Right lobe of liver (tissue), 6 donors: ENCODE measurements around the gene STK35. TPM values are rescaled to one million over a fixed set of nuclear protein-coding genes. Genes with fewer than 3 reads are reported as not detected.
A peak's percentile ranks its signal among the peaks of the same experiment; 100 is the strongest.
"Not testable (repeated sequence)": the region's sequence is repeated elsewhere in the genome, so short reads cannot be mapped to it uniquely, and the experiment has no call there.

Experiments used
- ATAC-seq, 4 donors: fragments of 200-7000 bp; cut with Tn5 transposase; one replicate each; pipeline ENCODE4 v1.9.1; 2020; ENCODE audit warnings: mild to moderate bottlenecking in 4 of 4, moderate library complexity in 4 of 4
- DNase-seq, 3 donors: peaks; one replicate each; pipeline ENCODE4 v3.0.0-alpha.2; 2020
- H3K27ac ChIP-seq, 3 donors: fragments of 200-600 bp; one replicate each; pipeline ENCODE4 v1.8.0; 2022
- H3K27me3 ChIP-seq, 2 donors: fragments of 200-600 bp; one replicate each; pipeline ENCODE4 v1.8.0; 2022
- H3K36me3 ChIP-seq, 4 donors: fragments of 200-600 bp; sonication (generic) in 1 of 4; one replicate each; pipeline versions ENCODE4 v1.5.1 to v1.8.0; 2017 to 2022; ENCODE audit warnings: control low read depth in 1 of 4
- H3K4me1 ChIP-seq, 4 donors: fragments of 200-600 bp; sonication (generic) in 1 of 4; one replicate each; pipeline versions ENCODE4 v1.5.1 to v1.8.0; 2017 to 2022; ENCODE audit warnings: control low read depth in 1 of 4
- H3K4me3 ChIP-seq, 3 donors: fragments of 200-600 bp; one replicate each; pipeline ENCODE4 v1.8.0; 2022
- H3K9me3 ChIP-seq, 4 donors: fragments of 200-600 bp; sonication (generic) in 1 of 4; one replicate each; pipeline versions ENCODE4 v1.5.1 to v1.8.0; 2017 to 2022; ENCODE audit warnings: control low read depth in 1 of 4
- CTCF ChIP-seq, 4 donors: fragments of 200-600 bp in 3 of 4; fragments of 450-650 bp in 1 of 4; IDR thresholded peaks; one replicate each; pipeline versions ENCODE4 v1.5.1 to v1.8.0; 2016 to 2022; ENCODE audit warnings: antibody characterized with exemption in 4 of 4, mild to moderate bottlenecking in 2 of 4
- POLR2A ChIP-seq: fragments of 450-650 bp; IDR thresholded peaks from one replicate; pipeline ENCODE4 v1.6.1; 2017; ENCODE audit warnings: antibody characterized with exemption, mild to moderate bottlenecking
- WGBS: methylation state at CpG from one replicate; pipeline ENCODE4 v1.1.6; 2018; ENCODE audit warnings: low coverage, low lambda C conversion rate; ENCODE audit not compliant: insufficient coverage; ENCODE audit errors: missing lambda C conversion rate; 5-methylcytosine and 5-hydroxymethylcytosine counted together
- intact Hi-C, 2 donors: fragments of 100-400 bp; cut with DNase I; formaldehyde crosslinking; loops; one replicate each; pipeline versions ENCODE4 v1.11.2 to v1.14.1; 2022
- total RNA-seq, 6 experiments: library from RNA; depleted of rRNA in 2 of 6; stranded (reverse); fragments of >200 nt in 2 of 6; fragmentation: NEBNext Ultra II Directional in 3 of 6; extraction: Animal tissue kit (Norgen Biotek cat#: 25700) in 3 of 6; gene quantifications; one replicate each; pipeline versions ENCODE4 v1.1.0 to v1.2.4, GENCODE V29; 2016 to 2023
- donor health status: DM: no; HTN: yes; CAD: no.
- donor health status: DM: no; HTN: no; CAD: no.
- donor health status: DM: no; HTN: no; CAD: no.
- donor health status: DM: no; HTN: yes; CAD: no.
- donor health status: DM: no; HTN: yes; CAD: no.

Gene STK35
- total RNA-seq, 6 experiments from 2014 or later: 6.0 to 12.7 (median 7.2) TPM

GRCh38 chr20:2171266-2171790, 69.7 kb downstream of the STK35 start:
- Histone ChIP-seq H3K36me3 (no peaks in the 10 kb centered on the region), H3K4me1 (no peaks in the 10 kb centered on the region), H3K27ac (no peak overlapping the region), H3K27me3 (no peaks in the 10 kb centered on the region), H3K4me3 (no peak overlapping the region), H3K9me3 (no peaks in the 10 kb centered on the region)
- WGBS: 63% methylated on average over 8 of the region's 10 CpGs
- ATAC-seq (no peak), DNase-seq (peak in 1 of 3 donors; percentile 28)
- intact Hi-C loops: loop anchor here in 1 of 2 donors (10.0 kb wide), 1 partner anchor 187 kb away; no protein-coding TSS in a partner anchor
- TF ChIP-seq CTCF (IDR thresholded peaks at IDR 0.05): no peak
- no peak for TF ChIP-seq POLR2A

- not testable (repeated sequence) for H3K9me3 ChIP-seq, H3K4me1 ChIP-seq, H3K27me3 ChIP-seq, H3K4me3 ChIP-seq, H3K36me3 ChIP-seq, H3K27ac ChIP-seq, ATAC-seq, DNase-seq
- intact Hi-C loops: loop anchor here in 1 of 2 donors (10.0 kb wide), 1 partner anchor 187 kb away; no protein-coding TSS in a partner anchor
- WGBS: 50% methylated on average over 2 of the region's 6 CpGs
Observed at GRCh38 chr20:2171840-2172239, 70.2 kb downstream of the STK35 start.

- H3K36me3 ChIP-seq: no peaks in the 10 kb centered on the region
- H3K4me1 ChIP-seq: no peaks in the 10 kb centered on the region
- no peak overlapping the region for H3K27ac ChIP-seq
- ATAC-seq (peak; percentile 84 to 93 (median 92)), DNase-seq (peak; percentile 67 to 72 (median 69))
- TF ChIP-seq CTCF (IDR thresholded peaks at IDR 0.05) (peak; percentile 80 to 90 (median 86)), POLR2A (no peak)
- H3K27me3 ChIP-seq: no peaks in the 10 kb centered on the region
- 14% methylated on average over 16 of the region's 17 CpGs for WGBS
- intact Hi-C loops: loop anchor here in 1 of 2 donors (10.0 kb wide), 1 partner anchor 188 kb away; no protein-coding TSS in a partner anchor
- no peak overlapping the region for H3K4me3 ChIP-seq
- no peaks in the 10 kb centered on the region for H3K9me3 ChIP-seq
Observed at GRCh38 chr20:2172305-2173175, 70.9 kb downstream of the STK35 start.

GRCh38 chr20:2173186-2173585, 71.6 kb downstream of the STK35 start:
- ATAC-seq (no peak), DNase-seq (peak in 1 of 3 donors; percentile 28)
- Histone ChIP-seq H3K27ac (no peak overlapping the region), H3K36me3 (no peaks in the 10 kb centered on the region), H3K27me3 (no peaks in the 10 kb centered on the region), H3K4me1 (no peaks in the 10 kb centered on the region), H3K9me3 (no peaks in the 10 kb centered on the region), H3K4me3 (no peak overlapping the region)
- intact Hi-C loops: loop anchor here in 1 of 2 donors (10.0 kb wide), 1 partner anchor 188 kb away; no protein-coding TSS in a partner anchor
- WGBS: 55% methylated on average over 2 of the region's 6 CpGs
- no peak for TF ChIP-seq CTCF (IDR thresholded peaks at IDR 0.05)
- TF ChIP-seq POLR2A: no peak

GRCh38 chr20:2174067-2174466, 72.4 kb downstream of the STK35 start:
- no CpG with 5 or more reads among the region's 3 CpGs for WGBS
- ATAC-seq (no peak), DNase-seq (peak in 1 of 3 donors; percentile 23)
- no peaks in the 10 kb centered on the region for H3K27me3 ChIP-seq
- H3K9me3 ChIP-seq: no peaks in the 10 kb centered on the region
- no peaks in the 10 kb centered on the region for H3K36me3 ChIP-seq
- intact Hi-C loops: loop anchor here in 1 of 2 donors (10.0 kb wide), 1 partner anchor 189 kb away; no protein-coding TSS in a partner anchor
- H3K4me3 ChIP-seq: no peak overlapping the region
- H3K27ac ChIP-seq: no peak overlapping the region
- TF ChIP-seq POLR2A: no peak
- TF ChIP-seq CTCF (IDR thresholded peaks at IDR 0.05): no peak
- no peaks in the 10 kb centered on the region for H3K4me1 ChIP-seq
